GM18526 (cell line): ENCODE measurements around the gene CFAP46.

ENCODE experiments used
- POLR2A ChIP-seq: IDR thresholded peaks from 3 replicates; pipeline ENCODE4 v1.6.1; 2011; ENCODE audit not compliant: insufficient read length; ENCODE audit errors: extremely low read depth

The CFAP46 gene

GRCh38 chr10:132817701-132818211 is 124.6 kb downstream of the CFAP46 start:
- TF ChIP-seq POLR2A: no peak

- no peak for TF ChIP-seq POLR2A
These were observed 125.7 kb downstream of the CFAP46 start for GRCh38 chr10:132816718-132817117.

- no peak for TF ChIP-seq POLR2A
These were observed 127.1 kb downstream of the CFAP46 start for GRCh38 chr10:132815168-132815857.

GRCh38 chr10:132814469-132814856 is 127.9 kb downstream of the CFAP46 start:
- no peak for TF ChIP-seq POLR2A

GRCh38 chr10:132813560-132814468 is 128.6 kb downstream of the CFAP46 start:
- no peak for TF ChIP-seq POLR2A

- no peak for TF ChIP-seq POLR2A
These were observed 129.4 kb downstream of the CFAP46 start for GRCh38 chr10:132813001-132813401.

- TF ChIP-seq POLR2A: no peak
These were observed 129.8 kb downstream of the CFAP46 start for GRCh38 chr10:132812520-132812919.

- TF ChIP-seq POLR2A: no peak
These were observed 130.4 kb downstream of the CFAP46 start for GRCh38 chr10:132811891-132812481.

GRCh38 chr10:132810807-132811700 is 131.3 kb downstream of the CFAP46 start:
- TF ChIP-seq POLR2A: no peak

GRCh38 chr10:132810141-132810806 is 132.1 kb downstream of the CFAP46 start:
- TF ChIP-seq POLR2A: no peak

- TF ChIP-seq POLR2A: no peak
These were observed 132.9 kb downstream of the CFAP46 start for GRCh38 chr10:132809232-132810140.

GRCh38 chr10:132808383-132809231 is 133.8 kb downstream of the CFAP46 start:
- no peak for TF ChIP-seq POLR2A
